Measurements from ENCODE around the gene CYP2B6.
"Not testable (repeated sequence)": the region's sequence is repeated elsewhere in the genome, so short reads cannot be mapped to it uniquely, and the experiment has no call there.

Gene CYP2B6

DNA sequence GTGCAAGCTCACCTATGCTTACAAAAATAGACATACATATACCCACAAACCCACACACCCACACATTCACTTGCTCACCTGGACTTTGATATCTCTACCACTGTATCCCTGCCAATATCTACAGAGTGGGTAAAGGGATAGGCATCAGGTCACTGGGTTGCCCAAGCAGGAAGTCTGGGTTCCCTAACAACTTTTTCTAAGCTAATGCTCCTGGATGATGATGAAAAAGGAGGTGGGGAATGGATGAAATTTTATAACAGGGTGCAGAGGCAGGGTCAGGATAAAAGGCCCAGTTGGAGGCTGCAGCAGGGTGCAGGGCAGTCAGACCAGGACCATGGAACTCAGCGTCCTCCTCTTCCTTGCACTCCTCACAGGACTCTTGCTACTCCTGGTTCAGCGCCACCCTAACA lies at the start of gene CYP2B6:
Gene CYP2B6 (plus strand): TSS at position 311 of the 410 bp plus-strand sequence. CDS start 24 bp downstream, at position 335.
- DNase-seq, result no peak

DNA sequence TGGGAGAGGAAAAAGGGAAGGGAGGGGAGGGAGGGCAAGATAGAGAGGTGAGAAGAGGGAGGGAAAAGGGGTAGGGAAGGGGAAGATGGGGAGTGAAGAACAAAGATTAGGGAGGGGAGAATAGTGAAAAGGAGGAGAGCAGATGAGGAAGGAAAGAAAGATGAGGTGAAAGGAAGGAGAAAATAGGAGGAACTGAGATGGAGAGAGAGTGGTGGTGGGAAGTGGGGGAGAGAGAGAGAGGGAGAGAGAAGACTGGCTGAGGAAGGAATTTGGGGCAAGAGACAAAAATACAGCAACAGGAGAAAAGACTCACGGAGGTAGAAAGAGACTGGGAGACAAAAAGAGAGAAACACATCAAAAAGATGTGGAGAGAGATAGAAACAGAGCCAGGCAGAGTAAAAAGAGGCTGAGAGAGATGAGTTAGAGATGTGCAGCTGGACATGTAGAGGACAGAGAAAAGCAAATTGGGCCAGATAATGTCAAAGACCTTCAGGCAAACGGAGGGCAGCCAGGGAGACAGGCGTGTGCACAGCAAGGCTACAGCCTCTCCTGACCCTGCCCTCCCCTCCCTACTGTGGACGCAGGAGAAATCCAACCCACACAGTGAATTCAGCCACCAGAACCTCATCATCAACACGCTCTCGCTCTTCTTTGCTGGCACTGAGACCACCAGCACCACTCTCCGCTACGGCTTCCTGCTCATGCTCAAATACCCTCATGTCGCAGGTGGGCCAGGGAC lies 49.4 kb upstream of the CYP2B6 start:
- DNase-seq, result no peak

DNA sequence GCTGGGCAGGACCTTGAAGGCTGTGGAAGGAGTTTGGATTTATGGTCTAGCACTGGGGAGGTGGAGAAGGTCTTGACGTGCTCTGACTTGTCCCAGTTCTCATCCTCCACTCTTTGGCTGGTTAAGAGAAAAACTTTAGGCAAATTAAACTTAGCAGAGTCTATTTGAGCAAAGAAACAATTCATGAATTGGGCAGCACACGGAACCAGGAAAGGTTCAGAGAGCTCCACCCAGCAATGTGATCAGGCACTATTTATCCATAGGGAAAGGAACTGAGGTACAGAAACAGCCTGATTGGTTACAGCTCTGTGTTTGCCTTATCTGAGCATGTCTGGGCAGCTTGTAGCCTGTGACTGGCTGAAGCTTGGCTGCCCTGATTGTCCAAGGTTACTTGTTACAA lies 45.4 kb upstream of the CYP2B6 start:
- DNase-seq, result no peak

DNA sequence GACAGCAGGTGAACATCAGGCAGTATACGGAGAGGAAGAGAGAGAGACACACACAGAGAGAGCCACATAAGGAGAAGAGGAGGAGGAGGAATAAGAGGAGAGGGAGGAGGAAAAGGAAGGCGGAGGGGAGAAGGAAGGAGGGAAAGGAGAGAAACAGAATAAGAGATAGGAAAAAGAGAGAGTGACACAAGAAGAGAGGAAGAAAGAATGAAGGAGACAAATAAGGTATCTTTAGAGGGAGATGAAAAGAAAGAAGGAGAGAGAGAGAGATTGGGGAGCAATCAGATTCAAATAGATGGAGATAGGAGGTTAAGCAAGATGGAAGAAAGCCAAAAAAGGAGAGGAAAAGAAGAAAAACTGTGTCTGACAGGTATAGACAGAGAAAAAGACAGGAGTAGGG lies 44.0 kb upstream of the CYP2B6 start:
- no peak for DNase-seq

DNA sequence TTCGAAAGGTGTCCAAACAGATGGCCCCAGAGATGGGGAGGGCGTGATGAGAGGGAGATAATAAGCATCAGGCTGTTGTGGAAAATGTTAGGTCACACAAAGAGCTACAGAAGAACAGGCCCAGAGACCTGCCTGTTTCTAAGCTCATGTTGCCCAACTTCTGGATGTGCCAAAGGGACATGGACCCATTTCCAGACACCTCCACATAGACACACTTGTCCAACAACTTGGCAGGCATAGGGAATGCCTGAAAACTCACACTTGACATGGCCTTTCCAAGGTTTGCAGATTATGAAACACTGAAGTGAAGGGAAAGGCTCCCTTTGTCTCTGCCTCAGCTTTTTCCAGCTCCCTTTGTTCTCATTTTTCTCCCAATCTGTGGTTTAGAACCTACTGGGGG lies 43.5 kb upstream of the CYP2B6 start:
- no peak for DNase-seq

DNA sequence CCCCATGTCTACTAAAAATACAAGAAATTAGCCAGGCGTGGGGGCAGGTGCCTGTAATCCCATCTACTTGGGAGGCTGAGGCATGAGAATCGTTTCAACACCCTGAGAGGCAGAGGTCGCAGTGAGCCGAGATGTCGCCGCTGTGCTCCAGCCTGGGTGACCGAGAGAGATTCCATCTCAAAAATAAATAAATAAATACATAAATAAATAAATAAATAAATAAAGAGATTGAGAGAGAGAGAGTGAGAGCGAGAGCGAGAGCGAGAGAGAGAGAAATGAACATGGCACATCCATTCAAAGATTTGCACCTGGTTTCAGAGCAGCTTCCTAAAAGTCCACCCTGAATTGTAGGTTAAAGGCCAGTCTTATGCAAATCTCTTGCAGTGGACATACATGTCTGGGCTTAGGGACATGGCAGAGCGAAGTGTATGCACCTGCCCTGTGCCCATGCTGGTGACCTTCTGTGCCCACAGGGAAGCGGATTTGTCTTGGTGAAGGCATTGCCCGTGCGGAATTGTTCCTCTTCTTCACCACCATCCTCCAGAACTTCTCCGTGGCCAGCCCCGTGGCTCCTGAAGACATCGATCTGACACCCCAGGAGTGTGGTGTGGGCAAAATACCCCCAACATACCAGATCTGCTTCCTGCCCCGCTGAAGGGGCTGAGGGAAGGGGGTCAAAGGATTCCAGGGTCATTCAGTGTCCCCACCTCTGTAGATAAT lies 42.3 kb upstream of the CYP2B6 start:
- no peak for DNase-seq

DNA sequence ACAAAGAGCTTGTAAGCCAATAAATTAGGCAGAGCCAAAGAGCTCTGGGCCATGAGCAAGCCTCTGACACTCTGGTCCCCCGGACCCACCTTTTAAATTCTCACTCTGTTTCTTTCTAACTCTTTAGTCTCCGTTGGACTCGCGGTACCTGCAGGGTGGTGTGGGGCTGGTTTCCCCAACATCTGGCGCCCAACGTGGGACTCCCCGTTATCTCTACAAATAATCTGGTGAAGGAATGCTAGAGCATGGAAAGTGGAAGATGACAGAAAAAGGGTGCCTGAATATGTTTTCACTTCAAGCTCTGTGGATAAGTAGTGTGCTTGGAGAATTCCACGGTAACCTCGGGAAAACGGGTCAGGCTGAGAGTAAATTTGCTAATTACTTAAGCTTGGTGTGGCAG lies 36.5 kb upstream of the CYP2B6 start:
- no peak for DNase-seq

DNA sequence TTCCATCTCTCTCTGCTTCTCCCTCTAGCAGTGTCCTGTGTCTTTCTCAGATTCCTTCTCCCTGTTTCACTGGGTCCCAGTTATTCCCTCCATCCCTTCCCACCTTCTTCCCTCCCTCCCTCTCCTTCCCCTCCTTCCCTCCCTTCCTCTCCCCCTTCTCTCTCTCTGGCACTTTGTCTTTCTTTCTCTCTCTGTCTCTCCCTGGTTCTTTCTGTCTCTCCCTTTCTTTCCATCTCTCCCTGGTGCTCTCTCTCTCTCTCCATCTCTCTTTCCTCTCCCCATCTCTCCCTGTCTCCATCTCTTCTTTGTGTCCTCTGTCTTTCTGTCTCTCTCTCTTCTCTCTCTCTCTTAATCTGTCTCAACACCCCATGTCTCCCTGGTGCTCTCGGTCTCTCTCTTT lies 31.7 kb upstream of the CYP2B6 start:
- DNase-seq, result no peak

DNA sequence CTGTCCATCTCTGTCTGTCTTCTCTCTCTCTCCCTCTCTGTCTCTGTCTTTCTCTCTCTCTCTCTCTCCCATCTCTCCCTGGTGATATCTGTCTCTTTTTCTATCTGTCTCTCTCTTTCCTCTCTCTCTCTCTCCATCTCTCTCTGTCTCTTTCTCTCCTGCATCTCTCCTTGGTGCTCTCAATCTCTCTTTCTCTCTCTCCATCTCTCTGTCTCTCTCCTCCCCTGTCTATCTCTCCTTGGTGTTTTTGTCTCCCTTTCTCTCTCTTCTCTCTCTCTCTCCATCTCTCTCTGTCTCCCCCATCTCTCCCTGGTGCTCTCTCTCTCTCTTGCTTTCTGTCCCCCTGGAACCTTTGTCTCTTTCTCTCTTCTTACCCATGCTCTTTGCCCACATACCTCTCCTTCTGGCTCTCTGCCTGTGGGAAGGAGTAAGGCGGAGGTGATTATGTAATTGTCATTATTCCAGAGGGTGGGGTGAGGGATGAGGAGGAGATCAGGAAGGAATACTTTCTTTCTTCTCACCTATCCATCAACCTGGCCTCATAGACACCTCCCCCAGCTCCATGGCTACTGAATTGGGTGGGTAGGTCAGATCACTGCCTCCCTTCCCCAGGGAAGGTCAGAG lies 30.9 kb upstream of the CYP2B6 start:
- DNase-seq, result no peak

DNA sequence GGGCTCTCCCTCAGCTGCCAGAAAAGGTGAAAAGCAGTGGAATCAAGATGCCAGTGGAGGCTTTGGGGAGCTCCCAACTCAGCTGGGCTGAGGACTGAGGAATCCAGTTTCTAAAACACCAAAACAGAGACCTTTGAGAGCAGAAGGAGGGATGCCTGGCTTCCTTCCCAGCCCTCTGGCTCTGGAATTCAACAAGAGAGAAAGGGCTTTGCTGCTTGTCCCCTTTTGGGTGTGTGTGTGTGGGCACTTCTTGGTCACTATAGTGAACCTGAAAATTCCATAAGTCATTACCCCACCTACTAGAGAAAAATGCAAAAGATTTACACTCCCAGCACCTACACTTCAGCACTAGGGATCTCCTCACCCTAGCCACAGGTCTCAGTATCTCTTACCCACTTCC lies 30.3 kb upstream of the CYP2B6 start:
- no peak for DNase-seq

DNA sequence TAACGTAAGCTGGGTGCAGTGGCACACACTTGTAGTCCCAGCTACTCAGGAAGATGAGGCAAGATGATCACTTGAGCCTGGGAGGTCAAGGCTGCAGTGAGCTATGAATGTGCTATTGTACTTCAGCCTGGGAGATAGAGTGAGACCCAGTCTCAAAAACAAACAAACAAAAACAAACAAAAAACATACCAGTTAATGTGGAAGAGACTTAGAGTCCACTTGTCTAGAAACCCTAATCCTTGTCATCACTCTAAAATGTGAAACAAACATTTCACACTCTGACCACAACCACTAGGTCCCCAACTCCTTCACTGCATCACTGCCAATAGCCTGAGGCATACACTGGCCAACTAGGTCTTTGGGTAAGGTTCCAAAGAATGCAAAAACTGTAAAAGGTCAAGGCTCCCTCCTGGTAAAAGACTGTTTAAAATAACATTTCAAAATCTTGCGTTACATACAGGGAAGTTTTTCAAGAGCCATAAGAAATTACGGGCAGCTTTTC lies 28.6 kb upstream of the CYP2B6 start:
- no peak for DNase-seq

DNA sequence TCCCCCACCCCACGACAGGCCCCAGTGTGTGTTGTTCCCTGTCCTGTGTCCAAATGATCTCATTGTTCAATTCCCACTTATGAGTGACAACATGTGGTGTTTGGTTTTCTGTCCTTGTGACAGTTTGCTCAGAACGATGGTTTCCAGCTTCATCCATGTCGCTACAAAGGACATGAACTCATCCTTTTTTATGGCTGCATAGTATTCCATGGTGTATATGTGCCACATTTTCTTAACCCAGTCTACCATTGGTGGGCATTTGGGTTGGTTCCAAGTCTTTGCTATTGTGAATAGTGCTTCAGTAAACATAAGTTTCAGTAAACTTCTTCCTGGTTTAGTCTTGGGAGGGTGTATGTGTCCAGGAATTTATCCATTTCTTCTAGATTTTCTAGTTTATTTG lies 26.7 kb upstream of the CYP2B6 start:
- DNase-seq, result not testable (repeated sequence)

DNA sequence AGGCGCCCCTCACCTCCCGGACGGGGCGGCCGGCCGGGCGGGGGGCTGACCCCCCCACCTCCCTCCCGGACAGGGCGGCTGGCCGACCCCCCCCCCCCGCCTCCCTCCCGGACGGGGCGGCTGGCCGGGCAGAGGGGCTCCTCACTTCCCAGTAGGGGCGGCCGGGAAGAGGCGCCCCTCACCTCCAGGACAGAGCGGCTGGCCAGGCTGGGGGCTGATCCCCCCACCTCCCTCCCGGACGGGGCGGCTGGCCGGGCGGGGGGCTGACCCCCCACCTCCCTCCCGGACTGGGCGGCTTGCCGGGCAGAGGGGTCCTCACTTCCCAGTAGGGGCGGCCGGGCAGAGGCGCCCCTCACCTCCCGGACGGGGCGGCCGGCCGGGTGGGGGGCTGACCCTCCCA lies 25.7 kb upstream of the CYP2B6 start:
- not testable (repeated sequence) for DNase-seq

DNA sequence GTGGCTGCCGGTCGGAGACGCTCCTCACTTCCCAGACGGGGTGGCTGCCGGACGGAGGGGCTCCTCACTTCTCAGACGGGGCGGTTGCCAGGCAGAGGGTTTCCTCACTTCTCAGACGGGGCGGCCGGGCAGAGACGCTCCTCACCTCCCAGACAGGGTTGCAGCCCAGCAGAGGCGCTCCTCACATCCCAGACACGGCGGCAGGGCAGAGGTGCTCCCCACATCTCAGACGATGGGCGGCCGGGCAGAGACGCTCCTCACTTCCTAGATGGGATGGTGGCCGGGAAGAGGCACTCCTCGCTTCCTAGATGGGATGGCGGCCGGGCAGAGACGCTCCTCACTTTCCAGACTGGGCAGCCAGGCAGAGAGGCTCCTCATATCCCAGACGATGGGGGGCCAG lies 24.5 kb upstream of the CYP2B6 start:
- not testable (repeated sequence) for DNase-seq

DNA sequence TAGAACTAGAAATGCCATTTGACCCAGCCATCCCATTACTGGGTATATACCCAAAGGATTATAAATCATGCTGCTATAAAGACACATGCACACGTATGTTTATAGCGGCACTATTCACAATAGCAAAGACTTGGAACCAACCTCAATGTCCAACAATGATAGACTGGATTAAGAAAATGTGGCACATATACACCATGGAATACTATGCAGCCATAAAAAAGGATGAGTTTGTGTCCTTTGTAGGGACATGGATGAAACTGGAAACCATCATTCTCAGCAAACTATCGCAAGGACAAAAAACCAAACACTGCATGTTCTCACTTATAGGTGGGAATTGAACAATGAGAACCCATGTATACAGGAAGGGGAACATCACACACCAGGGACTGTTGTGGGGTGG lies 23.0 kb upstream of the CYP2B6 start:
- DNase-seq, result not testable (repeated sequence)

DNA sequence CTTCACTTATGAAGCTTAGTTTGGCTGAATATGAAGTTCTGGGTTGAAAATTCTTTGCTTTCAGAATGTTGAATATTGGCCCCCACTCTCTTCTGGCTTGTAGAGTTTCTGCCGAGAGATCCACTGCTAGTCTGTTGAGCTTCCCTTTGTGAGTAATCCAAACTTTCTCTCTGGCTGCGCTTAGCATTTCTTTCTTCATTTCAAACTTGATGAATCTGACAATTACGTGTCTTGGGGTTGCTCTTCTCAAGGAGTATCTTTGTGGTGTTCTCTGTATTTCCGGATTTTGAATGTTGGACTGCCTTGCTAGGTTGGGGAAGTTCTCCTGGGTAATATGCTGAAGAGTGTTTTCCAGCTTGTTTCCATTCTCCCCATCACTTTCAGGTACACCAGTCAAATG lies 21.4 kb upstream of the CYP2B6 start:
- DNase-seq, result not testable (repeated sequence)

DNA sequence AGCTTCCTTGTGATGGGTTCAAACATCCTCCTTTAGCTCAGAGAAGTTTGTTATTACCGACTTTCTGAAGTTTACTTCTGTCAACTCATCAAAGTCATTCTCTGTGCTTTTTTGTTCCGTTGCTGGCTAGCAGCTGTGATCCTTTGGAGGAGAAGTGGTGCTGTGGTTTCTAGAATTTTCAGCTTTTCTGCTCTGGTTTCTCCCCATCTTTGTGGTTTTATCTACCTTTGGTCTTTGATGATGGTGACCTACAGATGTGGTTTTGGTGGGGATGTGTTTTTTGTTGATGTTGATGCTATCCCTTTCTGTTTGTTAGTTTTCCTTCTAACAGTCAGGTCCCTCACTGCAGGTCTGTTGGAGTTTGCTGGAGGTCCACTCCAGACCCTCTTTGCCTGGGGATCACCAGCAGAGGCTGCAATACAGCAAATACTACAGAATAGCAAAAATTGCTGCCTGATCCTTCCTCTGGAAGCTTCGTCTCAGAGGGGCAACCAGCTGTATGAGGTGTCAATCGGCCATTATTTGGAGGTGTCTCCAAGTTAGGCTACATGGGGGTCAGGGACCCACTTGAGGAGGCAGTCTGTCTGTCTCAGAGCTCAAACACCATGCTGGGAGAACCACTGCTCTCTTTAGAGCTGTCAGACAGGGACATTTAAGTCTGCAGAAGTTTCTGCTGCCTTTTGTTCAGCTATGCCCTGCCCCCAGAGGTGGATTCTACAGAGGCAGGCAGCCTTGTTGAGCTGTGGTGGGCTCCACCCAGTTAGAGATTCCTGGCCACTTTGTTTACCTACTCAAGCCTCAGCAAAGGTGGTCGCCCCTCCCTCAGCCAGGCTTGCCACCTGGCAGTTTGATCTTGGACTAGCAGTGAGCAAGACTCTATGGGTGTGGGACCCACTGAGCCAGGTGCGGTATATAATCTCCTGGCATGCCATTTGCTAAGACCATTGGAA lies 20.4 kb upstream of the CYP2B6 start:
- DNase-seq, result not testable (repeated sequence)

DNA sequence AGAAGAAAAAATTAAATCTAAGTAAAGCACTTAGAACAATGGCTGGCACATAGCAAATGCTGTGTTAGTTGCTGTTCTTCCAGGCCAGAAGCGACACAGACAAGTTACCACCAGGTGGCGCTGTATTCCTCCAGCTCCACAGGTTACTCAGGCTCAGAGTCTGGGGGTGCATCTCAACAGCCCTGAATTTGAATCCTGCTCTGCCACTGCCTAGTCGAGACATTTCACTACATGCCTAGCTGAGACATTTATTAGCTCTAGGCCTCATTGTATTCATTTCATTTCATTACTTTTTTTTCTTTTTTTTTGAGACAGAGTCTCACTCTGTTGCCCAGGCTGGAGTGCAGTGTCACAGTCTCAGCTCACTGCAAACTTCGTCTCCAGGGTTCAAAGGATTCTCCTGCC lies 16.4 kb upstream of the CYP2B6 start:
- no peak for DNase-seq

DNA sequence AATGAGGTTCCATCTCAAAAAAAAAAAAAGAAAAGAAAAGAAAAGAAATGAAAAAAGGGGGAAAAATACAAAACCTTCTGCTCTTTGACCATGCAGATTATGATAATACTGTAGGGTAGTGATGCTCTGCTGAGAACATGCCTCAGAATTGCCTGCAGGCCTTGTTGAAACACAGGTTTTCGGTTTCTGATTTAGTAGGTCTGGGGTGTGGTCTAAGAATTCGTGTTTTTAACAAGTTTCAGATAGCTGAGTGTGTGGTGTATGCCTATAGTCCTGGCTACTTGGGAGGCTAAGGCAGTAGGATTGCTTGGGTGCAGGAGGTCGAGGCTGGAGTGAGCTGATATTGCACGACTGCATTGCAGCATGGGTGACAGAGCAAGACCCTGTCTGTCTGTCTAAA lies 14.9 kb upstream of the CYP2B6 start:
- DNase-seq, result no peak

DNA sequence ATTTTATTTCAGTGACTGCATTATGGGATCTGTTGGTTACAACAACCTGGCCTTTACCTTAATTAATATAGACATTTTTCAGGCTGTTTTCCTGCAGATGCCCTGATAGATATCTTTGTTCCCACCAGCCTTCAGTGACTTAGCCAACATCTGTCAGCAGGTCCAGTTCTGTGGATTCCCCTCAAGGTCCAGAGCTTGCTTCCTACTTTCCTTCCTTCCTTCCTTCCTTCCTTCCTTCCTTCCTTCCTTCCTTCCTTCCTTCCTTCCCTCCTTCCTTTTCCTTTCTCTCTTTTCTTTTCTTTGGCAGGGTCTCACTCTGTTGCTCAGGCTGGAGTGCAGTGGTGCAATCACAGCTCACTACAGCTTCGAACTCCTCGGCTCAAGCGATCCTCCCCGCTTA lies 14.4 kb upstream of the CYP2B6 start:
- no peak for DNase-seq

DNA sequence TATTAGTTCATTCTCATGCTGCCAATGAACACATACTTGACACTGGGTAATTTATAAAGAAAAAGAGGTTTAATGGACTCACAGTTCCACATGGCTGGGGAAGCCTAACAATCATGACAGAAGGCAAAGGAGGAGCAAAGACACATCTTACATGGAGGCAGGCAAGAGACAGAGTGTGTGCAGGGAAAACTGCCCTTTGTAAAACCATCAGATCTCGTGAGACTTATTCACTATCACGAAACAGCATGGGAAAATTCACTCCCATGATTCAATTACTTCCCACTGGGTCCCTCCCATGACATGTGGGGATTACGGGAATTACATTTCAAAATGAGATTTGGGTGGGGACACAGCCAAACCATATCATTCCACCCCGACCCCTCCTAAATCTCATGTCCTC lies 11.3 kb upstream of the CYP2B6 start:
- DNase-seq, result not testable (repeated sequence)

DNA sequence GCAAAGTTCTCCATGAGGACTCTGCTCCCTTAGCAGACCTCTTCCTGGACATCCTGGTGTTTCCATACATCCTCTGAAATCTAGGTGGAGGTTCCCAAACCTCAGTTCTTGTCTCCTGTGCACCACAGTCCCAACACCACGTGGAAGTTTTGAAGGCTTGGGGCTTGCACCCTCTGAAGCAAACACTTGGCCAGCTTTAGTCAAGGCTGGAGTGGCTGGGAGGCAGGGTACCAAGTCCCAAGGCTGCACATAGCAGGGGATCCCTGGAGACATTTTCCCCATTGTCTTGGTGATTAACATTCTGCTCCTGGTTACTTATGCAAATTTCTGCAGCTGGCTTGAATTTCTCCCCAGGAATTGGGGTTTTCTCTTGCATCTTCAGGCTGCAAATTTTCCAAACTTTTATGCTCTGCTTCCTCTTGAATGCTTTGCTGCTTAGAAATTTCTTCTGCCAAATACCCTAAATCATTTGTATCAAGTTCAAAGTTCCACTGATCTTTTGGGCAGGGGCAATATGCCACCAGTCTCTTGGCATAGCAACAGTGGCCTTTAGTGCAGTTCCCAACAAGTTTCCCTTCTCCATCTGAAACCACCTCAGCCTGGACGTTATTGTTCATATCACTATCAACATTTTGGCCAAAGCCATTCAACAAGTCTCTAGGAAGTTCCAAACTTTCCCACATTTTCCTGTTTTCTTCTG lies 10.2 kb upstream of the CYP2B6 start:
- DNase-seq, result not testable (repeated sequence)

Measured in SIG-M5 (cell line).